NOMO-1 treated with DMSO at 0.1 percent for 48 hours (cell line): ENCODE data around the gene EXOC4.

Experiments used
- DNase-seq: peaks from one replicate; lab custom pipeline; 2025; ENCODE audit not compliant: unreplicated experiment; lab: John Stamatoyannopoulos, UW

The EXOC4 gene

GRCh38 chr7:133912916-133913697 is 660.2 kb downstream of the EXOC4 start:
- DNase-seq = no peak

- no peak for DNase-seq
Observed at GRCh38 chr7:133916621-133917020, 663.7 kb downstream of the EXOC4 start.

GRCh38 chr7:133919810-133920209 is 666.9 kb downstream of the EXOC4 start:
- DNase-seq = no peak

- DNase-seq = no peak
Observed at GRCh38 chr7:133921635-133922182, 668.8 kb downstream of the EXOC4 start.

GRCh38 chr7:133923974-133924373 is 671.1 kb downstream of the EXOC4 start:
- DNase-seq = no peak

- DNase-seq = no peak
Observed at GRCh38 chr7:133931053-133931452, 678.2 kb downstream of the EXOC4 start.

GRCh38 chr7:133932591-133932990 is 679.7 kb downstream of the EXOC4 start:
- DNase-seq = no peak

- DNase-seq = no peak
Observed at GRCh38 chr7:133934262-133934976, 681.5 kb downstream of the EXOC4 start.

GRCh38 chr7:133934977-133935330 is 682.1 kb downstream of the EXOC4 start:
- DNase-seq = no peak

GRCh38 chr7:133936074-133936473 is 683.2 kb downstream of the EXOC4 start:
- no peak for DNase-seq

GRCh38 chr7:133937786-133938185 is 684.9 kb downstream of the EXOC4 start:
- no peak for DNase-seq

GRCh38 chr7:133940368-133940767 is 687.5 kb downstream of the EXOC4 start:
- no peak for DNase-seq

GRCh38 chr7:133941496-133941895 is 688.6 kb downstream of the EXOC4 start:
- no peak for DNase-seq

GRCh38 chr7:133945497-133945896 is 692.6 kb downstream of the EXOC4 start:
- DNase-seq = no peak

- DNase-seq = no peak
Observed at GRCh38 chr7:133947458-133948254, 694.8 kb downstream of the EXOC4 start.

GRCh38 chr7:133948588-133948987 is 695.7 kb downstream of the EXOC4 start:
- no peak for DNase-seq

- DNase-seq = no peak
Observed at GRCh38 chr7:133950855-133951254, 698.0 kb downstream of the EXOC4 start.

- DNase-seq = no peak
Observed at GRCh38 chr7:133955208-133955607, 702.3 kb downstream of the EXOC4 start.

- no peak for DNase-seq
Observed at GRCh38 chr7:133957845-133958244, 705.0 kb downstream of the EXOC4 start.

- no peak for DNase-seq
Observed at GRCh38 chr7:133958822-133959221, 705.9 kb downstream of the EXOC4 start.

GRCh38 chr7:133959505-133959904 is 706.6 kb downstream of the EXOC4 start:
- no peak for DNase-seq
